GM23248 (cell line): Measurements from ENCODE around the gene PRR19.

Experiments used
- EZH2 ChIP-seq: fragments of 200-600 bp; sonication (generic); IDR thresholded peaks from 2 replicates; pipeline ENCODE4 v1.6.1; 2018; ENCODE audit warnings: antibody characterized with exemption, mild to moderate bottlenecking; ENCODE audit not compliant: insufficient read depth, poor library complexity, severe bottlenecking
- EZH2phosphoT487 ChIP-seq: fragments of 200-600 bp; sonication (generic); IDR thresholded peaks from 2 replicates; pipeline ENCODE4 v1.6.1; 2018; ENCODE audit warnings: antibody characterized with exemption, moderate library complexity, mild to moderate bottlenecking, low read depth; ENCODE audit not compliant: insufficient read depth

GRCh38 chr19:42328106-42328505 lies 26.2 kb downstream of the PRR19 start:
- TF ChIP-seq EZH2 (no peak), EZH2phosphoT487 (no peak)
